Articular chondrocyte of knee joint (primary cell): ENCODE data around the gene PGM5. TPM values are rescaled to one million over a fixed set of nuclear protein-coding genes. Genes with fewer than 3 reads are reported as not detected.

ENCODE experiments used
- total RNA-seq: library from RNA; depleted of rRNA; stranded (reverse); fragments of >200 nt; gene quantifications from 2 replicates; pipeline ENCODE4 v1.2.3, GENCODE V29; 2012

PGM5 gene
- 0.91 and 4.9 TPM in 2 replicates for total RNA-seq

DNA sequence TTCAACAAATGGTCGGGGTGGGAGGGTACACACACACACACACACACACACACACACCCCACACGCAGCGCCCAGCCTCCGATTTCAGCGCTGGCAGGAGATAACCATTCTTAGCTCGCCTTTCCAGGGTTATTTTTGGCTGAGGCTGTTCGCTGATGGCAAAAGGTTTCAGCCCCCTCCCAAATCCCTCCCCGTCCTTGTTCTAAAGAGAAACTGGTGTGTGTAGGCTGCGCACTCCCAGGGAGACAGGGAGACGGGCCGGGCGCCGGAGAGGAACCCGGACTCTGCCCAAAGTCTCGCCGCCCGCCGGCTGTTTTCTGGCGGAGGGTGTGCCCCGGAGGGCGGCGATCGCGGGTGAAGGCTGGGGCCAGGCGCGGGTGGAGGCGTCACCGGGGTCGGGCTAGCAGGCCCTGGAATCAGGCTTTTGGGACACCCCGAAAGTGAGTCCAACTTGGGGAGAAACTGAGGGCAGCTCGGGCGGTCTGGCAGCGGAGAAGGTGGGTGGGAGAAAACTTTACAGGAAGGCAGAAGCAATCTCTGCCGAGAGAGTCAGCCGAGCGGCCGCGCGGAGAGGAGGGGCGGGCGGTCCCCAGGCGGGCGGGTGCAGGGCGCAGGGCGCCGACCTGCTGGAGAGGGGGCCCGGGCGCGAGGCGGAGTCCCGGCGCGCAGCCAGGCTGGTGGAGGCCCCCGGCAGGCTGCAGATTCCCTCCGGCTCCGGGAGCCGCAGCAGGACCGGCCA lies at the start of gene PGM5:
Gene PGM5, plus strand, starts transcription at position 232 of the 739 bp plus-strand sequence. CDS start 517 bp downstream, outside the sequence.

DNA sequence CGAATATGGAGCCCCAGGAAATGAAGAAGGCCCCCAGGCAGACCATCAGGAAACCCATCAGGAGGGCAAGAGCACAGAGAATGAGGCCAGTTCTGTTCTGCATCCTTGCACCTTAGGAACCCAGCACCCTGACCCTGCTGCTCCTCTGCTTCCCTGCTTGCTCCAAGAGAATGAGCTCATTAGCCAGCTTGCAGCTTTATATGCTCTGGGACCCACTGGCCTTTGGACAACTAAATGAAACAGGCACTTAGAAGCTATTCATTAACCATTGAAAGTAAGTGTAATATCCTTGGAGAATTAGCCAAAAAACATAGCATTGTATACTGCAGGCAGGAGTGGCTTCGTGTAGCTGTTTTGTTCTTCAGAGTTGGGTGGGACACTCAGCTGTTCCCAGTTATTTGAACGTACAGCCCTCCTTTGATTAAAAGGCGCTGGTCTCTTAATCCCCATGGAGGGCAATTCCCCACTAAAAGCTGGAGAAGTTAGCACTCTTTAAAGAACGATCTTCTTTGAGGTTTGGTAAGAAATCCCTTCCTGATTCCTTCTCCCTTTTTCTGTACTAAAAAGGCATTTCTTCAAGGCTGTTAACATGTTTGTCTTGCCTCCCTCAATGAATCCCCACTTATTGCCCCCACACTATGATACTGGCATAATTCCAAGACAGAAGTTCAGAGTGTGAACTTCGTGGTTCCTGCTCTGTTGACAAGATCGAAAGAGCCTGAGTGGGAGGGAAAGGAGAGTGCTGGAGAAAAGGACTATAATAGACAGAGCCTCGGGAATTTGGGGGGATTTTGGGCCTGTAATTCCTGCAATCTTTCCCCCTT lies 184.5 kb downstream of the PGM5 start, which contains the start of gene TMEM252:
Gene TMEM252, minus strand, starts transcription at position 172 of the 824 bp plus-strand sequence. Its CDS starts 69 bp downstream, at position 103.

Other genes with a start within 250 kb of the PGM5 start
- gene ZNG1C, start 114.6 kb upstream of the PGM5 start, total RNA-seq, result 17.4 and 22.7 TPM in 2 replicates
- gene FOXD4L3, start 53.7 kb upstream of the PGM5 start, total RNA-seq, result not detected in 2 replicates
- not detected in 2 replicates for gene TMEM252, start 184.3 kb downstream of the PGM5 start, total RNA-seq